HG02970 (cell line): Measurements from ENCODE around the gene RCC2.
"Not testable (repeated sequence)": the region's sequence is repeated elsewhere in the genome, so short reads cannot be mapped to it uniquely, and the experiment has no call there.

Experiments
- ATAC-seq: cut with Tn5 transposase; IDR thresholded peaks from one replicate; pipeline ENCODE4 v1.9.1; 2021; ENCODE audit warnings: mild to moderate bottlenecking, moderate library complexity, moderate number of reproducible peaks; ENCODE audit not compliant: unreplicated experiment, low FRiP score

The RCC2 gene

GRCh38 chr1:17422461-17422860 lies 17.0 kb downstream of the RCC2 start:
- no peak for ATAC-seq

- no peak for ATAC-seq
These were observed 19.0 kb downstream of the RCC2 start for GRCh38 chr1:17420391-17420918.

GRCh38 chr1:17419626-17420328 lies 19.7 kb downstream of the RCC2 start:
- no peak for ATAC-seq

- no peak for ATAC-seq
These were observed 23.1 kb downstream of the RCC2 start for GRCh38 chr1:17416389-17416788.

DNA sequence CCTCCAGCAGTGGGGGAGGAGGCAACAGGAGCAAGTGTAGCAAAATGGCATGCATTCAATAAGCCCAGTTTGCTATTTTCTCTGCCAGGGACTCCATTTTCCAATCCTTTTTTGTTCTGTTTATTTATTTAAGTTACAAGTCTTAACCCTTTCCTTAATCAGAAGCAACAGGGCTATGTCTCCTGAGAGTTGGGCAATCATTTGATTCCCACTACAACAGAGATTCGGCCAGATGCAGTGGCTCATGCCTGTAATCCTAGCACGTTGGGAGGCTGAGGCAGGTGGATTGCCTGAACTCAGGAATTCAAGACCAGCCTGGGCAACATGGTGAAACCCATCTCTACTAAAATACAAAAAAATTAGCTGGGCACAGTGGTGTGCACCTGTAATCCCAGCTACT lies 25.5 kb downstream of the RCC2 start:
- no peak for ATAC-seq

GRCh38 chr1:17412093-17412870 lies 27.2 kb downstream of the RCC2 start:
- ATAC-seq, result no peak

DNA sequence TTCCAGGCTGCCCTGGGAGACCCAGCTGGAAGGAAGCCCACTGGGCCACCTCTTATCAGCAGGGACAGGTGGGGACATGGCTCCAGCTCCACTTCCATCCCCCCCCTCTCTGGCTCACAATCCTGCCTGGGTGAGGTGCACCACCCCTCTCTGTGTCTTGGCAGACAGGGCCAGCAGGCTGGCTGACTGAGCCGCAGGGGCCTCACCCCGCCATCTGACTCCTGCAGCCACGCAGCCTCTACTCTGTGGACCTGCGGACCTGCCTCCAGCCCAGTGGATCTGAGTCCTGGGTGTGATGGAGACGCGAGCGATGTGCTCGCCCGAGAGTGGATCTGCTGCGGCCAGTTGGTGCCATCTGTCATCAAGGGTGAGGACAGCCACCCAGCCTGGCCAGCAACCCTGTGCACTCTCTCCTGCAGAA lies 30.1 kb downstream of the RCC2 start:
- ATAC-seq, result no peak

GRCh38 chr1:17407786-17408514 lies 31.5 kb downstream of the RCC2 start:
- not testable (repeated sequence) for ATAC-seq

DNA sequence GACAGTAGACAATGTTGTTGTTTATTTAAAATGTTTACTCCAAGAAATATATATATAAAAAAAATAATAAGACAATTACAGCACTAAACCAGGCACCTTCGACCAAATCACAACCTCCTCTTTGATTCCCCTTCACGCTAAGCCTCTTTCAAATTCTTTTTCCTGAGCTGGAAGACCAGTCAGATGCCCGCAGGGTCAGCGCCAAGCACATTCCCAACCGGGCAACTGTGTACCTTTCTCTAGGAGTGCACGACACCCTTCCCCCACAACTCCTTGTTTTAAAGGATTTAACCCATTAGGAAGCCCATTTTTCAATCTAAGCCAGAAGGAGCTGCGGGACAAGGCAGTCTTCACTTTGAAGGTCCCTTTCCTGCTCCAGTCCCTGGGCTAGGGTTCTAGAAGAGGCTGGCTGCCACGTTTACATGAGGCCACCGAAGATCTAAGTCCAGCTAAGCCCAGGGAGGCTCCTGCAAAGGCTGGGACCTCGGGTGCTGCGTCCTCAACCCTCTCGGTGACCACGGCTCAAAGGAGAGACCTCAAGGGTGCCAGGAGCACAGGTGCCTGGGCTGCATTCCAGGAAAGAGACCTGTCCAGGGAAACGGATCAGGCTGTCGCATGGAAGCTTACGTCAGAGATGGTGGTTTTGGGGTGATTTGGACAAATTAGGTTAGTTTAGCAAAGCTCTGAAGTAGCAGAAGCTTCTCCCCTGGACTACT lies 32.6 kb downstream of the RCC2 start:
- ATAC-seq, result not testable (repeated sequence)

GRCh38 chr1:17405898-17406759 lies 33.3 kb downstream of the RCC2 start:
- no peak for ATAC-seq

DNA sequence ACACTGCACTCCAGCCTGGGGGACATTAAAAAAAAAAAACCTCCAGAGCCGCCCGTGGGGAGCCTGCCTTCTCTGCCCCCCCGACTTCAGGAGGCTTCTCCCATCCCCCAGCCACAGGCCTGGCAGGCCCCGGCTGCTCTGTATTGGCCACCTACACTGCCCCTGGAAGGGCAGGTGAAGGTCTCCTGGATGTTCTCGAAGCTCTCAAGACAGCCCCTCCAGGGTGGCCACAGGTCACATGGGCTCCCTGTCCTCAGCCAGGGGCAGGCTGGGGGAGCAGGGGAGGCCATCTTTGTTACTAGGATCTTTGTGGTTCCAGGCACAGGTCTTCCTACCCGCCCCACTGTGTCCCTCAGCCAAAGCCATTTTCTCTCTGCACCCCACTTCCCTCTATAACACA lies 34.7 kb downstream of the RCC2 start:
- ATAC-seq, result no peak

GRCh38 chr1:17404034-17404684 lies 35.3 kb downstream of the RCC2 start:
- no peak for ATAC-seq

DNA sequence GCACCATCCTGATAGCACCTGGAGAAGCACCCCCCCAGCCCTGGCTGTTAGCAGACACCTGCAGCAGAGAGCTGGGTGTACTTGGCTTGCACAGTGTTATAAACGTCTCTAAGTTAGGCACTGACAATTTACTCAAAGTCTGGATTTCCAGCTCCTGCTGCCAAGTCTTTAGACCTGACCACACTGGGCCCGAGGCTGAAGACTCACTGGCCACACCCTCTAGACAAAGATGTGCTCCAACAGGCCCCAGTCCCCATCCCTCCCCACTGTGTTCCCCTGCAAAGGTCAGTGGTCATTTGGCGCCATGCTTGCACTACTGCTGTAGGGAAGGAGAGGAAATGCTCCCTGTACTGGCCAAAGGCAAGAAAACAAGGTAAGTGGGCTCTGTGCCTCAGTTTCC lies 36.4 kb downstream of the RCC2 start:
- ATAC-seq, result no peak

DNA sequence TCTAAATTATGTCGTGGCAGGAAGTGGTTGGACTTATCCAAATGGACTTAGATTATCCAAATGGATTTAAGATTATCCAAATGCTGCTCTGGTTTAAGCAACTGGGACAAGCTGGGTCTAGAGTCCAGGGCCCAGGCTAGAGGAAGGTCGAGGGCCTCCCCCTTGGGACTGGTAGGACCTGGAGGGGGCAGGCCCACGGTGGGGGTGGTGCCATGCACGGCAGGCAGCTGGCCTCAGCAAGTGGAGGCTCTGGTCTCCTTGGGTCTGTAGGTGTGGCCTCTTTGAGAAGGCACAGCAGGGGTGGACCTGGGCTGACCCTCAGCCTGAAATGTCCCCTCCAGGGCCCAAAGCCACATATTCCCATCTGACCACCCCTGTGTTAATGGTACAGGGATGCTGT lies 37.6 kb downstream of the RCC2 start:
- ATAC-seq, result no peak

GRCh38 chr1:17400725-17401341 lies 38.6 kb downstream of the RCC2 start:
- no peak for ATAC-seq

DNA sequence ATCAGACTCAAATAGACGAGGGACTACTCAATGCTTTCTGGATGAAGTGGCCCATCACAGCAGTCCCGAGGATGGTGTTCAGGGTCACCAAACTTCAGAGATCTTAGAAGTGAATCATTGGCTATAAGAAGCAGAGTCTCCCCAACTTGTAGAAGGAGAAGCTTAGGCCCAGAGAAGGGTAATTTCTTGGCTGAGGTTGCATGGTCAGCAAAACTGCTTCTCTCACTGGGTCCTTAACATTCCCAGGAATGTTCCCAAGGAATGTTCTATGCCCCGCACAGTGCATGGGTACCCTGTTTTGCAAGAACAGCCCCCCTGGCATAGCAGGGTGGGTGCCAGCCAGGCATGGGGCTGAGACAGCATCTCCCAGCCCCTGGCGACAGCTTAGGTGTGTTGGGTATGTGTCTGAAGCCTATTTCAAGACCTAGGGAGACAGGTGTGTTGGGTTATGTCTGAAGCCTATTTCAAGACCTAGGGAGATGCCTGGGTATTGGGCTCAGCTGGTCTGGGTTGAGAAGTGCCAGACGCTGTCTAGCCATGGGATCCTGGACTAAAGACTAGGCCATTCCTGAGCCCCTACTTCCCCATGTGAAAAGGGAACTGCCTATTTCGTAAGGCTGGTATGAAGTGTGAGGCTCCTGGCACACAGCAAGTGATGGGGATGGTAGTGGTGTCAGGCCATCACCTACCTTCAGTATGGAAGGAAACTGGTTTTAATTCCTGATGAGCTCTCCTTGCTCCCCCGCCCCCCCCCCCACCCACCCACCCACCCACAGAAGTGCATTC lies 41.4 kb downstream of the RCC2 start:
- ATAC-seq, result no peak

DNA sequence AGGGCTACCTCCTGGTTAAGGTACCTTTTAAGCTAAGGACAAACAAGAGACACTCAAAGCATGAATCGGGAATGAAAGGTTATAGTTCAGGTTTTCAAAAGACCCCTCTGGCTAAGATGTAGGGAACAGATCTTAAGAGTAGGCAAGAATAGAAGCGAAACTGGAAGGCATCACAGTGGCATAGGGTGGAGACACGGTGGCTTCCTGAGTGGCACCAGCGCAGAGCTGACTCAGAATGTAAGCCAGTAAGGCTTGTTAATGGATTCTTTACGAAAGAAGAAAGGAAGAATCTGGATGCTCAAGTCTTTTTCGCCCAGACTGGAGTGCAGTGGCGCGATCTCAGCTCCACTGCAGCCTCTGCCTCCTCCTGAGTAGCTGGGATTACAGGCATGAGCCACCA lies 46.2 kb downstream of the RCC2 start:
- no peak for ATAC-seq

GRCh38 chr1:17392199-17392740 lies 47.2 kb downstream of the RCC2 start:
- ATAC-seq, result no peak
